K562 (cell line): ENCODE results near the gene FAM240A. TPM values are rescaled to one million over a fixed set of nuclear protein-coding genes. Genes with fewer than 3 reads are reported as not detected.

Source experiments
- ATAC-seq: fragments of 200-7000 bp; cut with Tn5 transposase; 3 replicates; pipeline ENCODE4 v1.9.1; 2020; ENCODE audit warnings: moderate library complexity
- BruUV-seq: library from RNA; stranded (reverse); fragments of 400-500 nt; replicated peaks from 2 replicates; lab custom pipeline; 2021; lab: Mats Ljungman, UMichigan
- CTCF ChIA-PET: fragments of 300-600 bp; formaldehyde crosslinking; extraction: SDS; loops from one replicate; lab custom pipeline; 2021; ENCODE audit warnings: low intra/inter-chr PET ratio; lab: Yijun Ruan, JAX
- POLR2A ChIA-PET: fragments of 300-600, 350-650 bp; sonication (Branson Sonifier 250); formaldehyde crosslinking; extraction: SDS; loops from one replicate; lab custom pipeline; 2021; ENCODE audit warnings: antibody characterized with exemption, inconsistent platforms; lab: Yijun Ruan, JAX
- DNase-seq, 4 experiments: peaks; one replicate each; pipeline versions ENCODE4 v3.0.0 to v3.0.0-alpha.2; 2011 to 2018; ENCODE audit warnings: low spot score in 3 of 4, mixed read lengths in 3 of 4; ENCODE audit errors: extremely low read depth in 1 of 4
- FAIRE-seq: peaks from 2 replicates; lab custom pipeline; 2011; peaks lifted over from hg19 to GRCh38; lab: Jason Lieb, UNC
- H2AFZ ChIP-seq: 2 replicates; pipeline ENCODE4 v1.6.0; 2011; ENCODE audit warnings: low read depth, low read length, control low read depth, inconsistent platforms
- H3K27ac ChIP-seq: fragments of 200-600 bp; 3 replicates; pipeline ENCODE4 v1.8.0; 2011; ENCODE audit warnings: low read depth, mild to moderate bottlenecking, control low read depth, inconsistent platforms, low read length, moderate library complexity, mixed read lengths; ENCODE audit errors: extremely low read depth
- H3K27me3 ChIP-seq, 2 experiments: fragments of 300-600 bp in 1 of 2; 2 replicates in 1 of 2; 3 replicates in 1 of 2; pipeline versions ENCODE4 v1.6.0 to v1.8.0; 2011; ENCODE audit warnings: inconsistent platforms in 2 of 2, low read length in 2 of 2, mild to moderate bottlenecking in 1 of 2, mixed read lengths in 1 of 2, moderate library complexity in 1 of 2; ENCODE audit not compliant: control insufficient read depth in 2 of 2, insufficient read depth in 2 of 2
- H3K36me3 ChIP-seq: fragments of 300-600 bp; 3 replicates; pipeline ENCODE4 v1.8.0; 2011; ENCODE audit warnings: mild to moderate bottlenecking, low read length, inconsistent platforms; ENCODE audit not compliant: control insufficient read depth, insufficient read depth
- H3K4me1 ChIP-seq, 2 experiments: fragments of 200-600 bp in 1 of 2; replicated peaks in 1 of 2; 2 replicates in 1 of 2; 3 replicates in 1 of 2; pipeline versions ENCODE4 v1.5.1 to v1.8.0; 2011; ENCODE audit warnings: inconsistent platforms in 2 of 2, low read length in 2 of 2, mild to moderate bottlenecking in 1 of 2, mixed read lengths in 1 of 2, moderate library complexity in 1 of 2; ENCODE audit not compliant: control insufficient read depth in 2 of 2, insufficient read depth in 2 of 2
- H3K4me2 ChIP-seq: 2 replicates; pipeline ENCODE4 v1.6.1; 2011; ENCODE audit warnings: low read length, control low read depth, inconsistent platforms, mixed read lengths; ENCODE audit not compliant: insufficient read depth
- H3K4me3 ChIP-seq: fragments of 200-600 bp; sonication (generic), shearing (Covaris generic); 2 replicates; pipeline ENCODE4 v1.5.1; 2016; ENCODE audit warnings: control low read depth, inconsistent platforms
- H3K79me2 ChIP-seq: fragments of 200-600 bp; 3 replicates; pipeline ENCODE4 v1.8.0; 2011; ENCODE audit warnings: low read length, inconsistent platforms; ENCODE audit not compliant: control insufficient read depth, insufficient read depth
- H3K9ac ChIP-seq, 2 experiments: 2 replicates each; pipeline versions ENCODE4 v1.6.0 to v1.6.1; 2011; ENCODE audit warnings: low read depth in 2 of 2, low read length in 2 of 2, control low read depth in 1 of 2, inconsistent platforms in 1 of 2, mild to moderate bottlenecking in 1 of 2, mixed read lengths in 1 of 2; ENCODE audit not compliant: insufficient read depth in 1 of 2
- H3K9me1 ChIP-seq: one replicate; pipeline ENCODE4 v1.6.0; 2011; ENCODE audit warnings: inconsistent platforms, mild to moderate bottlenecking, low read length, moderate library complexity; ENCODE audit not compliant: control insufficient read depth, insufficient read depth
- H3K9me3 ChIP-seq: replicated peaks from 2 replicates; pipeline ENCODE4 v1.5.1; 2011; ENCODE audit warnings: low read depth, low read length, inconsistent platforms; ENCODE audit not compliant: control insufficient read depth, insufficient read depth
- H4K20me1 ChIP-seq: replicated peaks from 2 replicates; pipeline ENCODE4 v1.6.1; 2011; ENCODE audit warnings: low read length, inconsistent platforms, mixed read lengths; ENCODE audit not compliant: control insufficient read depth, insufficient read depth
- LCOR ChIP-seq: sonication (generic); formaldehyde crosslinking; IDR thresholded peaks from 2 replicates; pipeline ENCODE4 v1.8.0; 2022; ENCODE audit warnings: mild to moderate bottlenecking, missing genetic modification reagents
- PURB ChIP-seq: sonication (generic); formaldehyde crosslinking; IDR thresholded peaks from 2 replicates; pipeline ENCODE4 v1.9.0; 2021; ENCODE audit warnings: low read depth, mild to moderate bottlenecking, missing genetic modification reagents
- SIRT6 ChIP-seq: IDR thresholded peaks from one replicate; pipeline ENCODE4 v1.6.1; 2012; ENCODE audit warnings: low read depth, mild to moderate bottlenecking, control low read depth, inconsistent platforms, low read length, moderate library complexity
- THRB ChIP-seq: fragments of 450-650 bp; formaldehyde crosslinking; conservative IDR thresholded peaks from 2 replicates; pipeline ENCODE4 v1.4.0; 2022; ENCODE audit warnings: mild to moderate bottlenecking, missing genetic modification characterization
- XRCC4 ChIP-seq: IDR thresholded peaks from one replicate; pipeline ENCODE4 v1.6.1; 2011; ENCODE audit not compliant: insufficient read depth, insufficient read length; ENCODE audit errors: extremely low read depth
- ZNF12 ChIP-seq: sonication (generic); formaldehyde crosslinking; IDR thresholded peaks from 2 replicates; pipeline ENCODE4 v1.4.0; 2020; ENCODE audit warnings: mild to moderate bottlenecking, missing genetic modification reagents
- ZNF77 ChIP-seq: fragments of 250-450 bp; sonication (Bioruptor Pico); IDR thresholded peaks from 2 replicates; pipeline ENCODE4 v1.5.0; 2020
- WGBS: fragments of 100-300 bp; shearing (Covaris generic); methylation state at CpG from one replicate; pipeline ENCODE4 v1.1.6; 2016; ENCODE audit warnings: low coverage, mixed read lengths; ENCODE audit not compliant: insufficient coverage; ENCODE audit errors: missing lambda C conversion rate; 5-methylcytosine and 5-hydroxymethylcytosine counted together
- in situ Hi-C: fragments of 300-500 bp; cut with MboI; formaldehyde crosslinking; loops from 4 replicates; pipeline ENCODE4 v1.15.0; 2018; ENCODE audit warnings: inconsistent platforms, mixed read lengths
- intact Hi-C: fragments of 100-400 bp; cut with micrococcal nuclease; formaldehyde crosslinking; loops from 2 replicates; pipeline ENCODE4 v1.14.2; 2022
- polyA plus RNA-seq, 8 experiments: library from polyadenylated mRNA; depleted of rRNA in 4 of 8; stranded (reverse) in 5 of 8; unstranded in 3 of 8; fragments of >200 nt; fragmentation: Nextera tagmentation in 2 of 8; fragmentation: Illumina TruSeq in 1 of 8; extraction: Ambion mirVana in 2 of 8; extraction: Trizol in 1 of 8; gene quantifications; 2 replicates each; pipeline versions ENCODE4 v1.2.1 to v1.2.3, GENCODE V29; 2011 to 2014; ENCODE audit warnings: inconsistent platforms in 1 of 8, missing spikeins in 1 of 8
- total RNA-seq, 7 experiments: library from RNA; depleted of rRNA in 6 of 7; stranded (reverse); fragments of >200 nt in 6 of 7; fragmentation: Illumina TruSeq in 2 of 7; extraction: Trizol in 2 of 7; gene quantifications; 2 replicates each; pipeline versions ENCODE4 v1.2.1 to v1.2.3, GENCODE V29; 2011 to 2021; ENCODE audit warnings: low replicate concordance in 1 of 7

Gene FAM240A
- total and polyA plus RNA-seq, 9 of the 15 experiments (the other 6 are each of a cell fraction or from before 2014, with no cell fraction given) = not detected

GRCh38 chr3:46669191-46669999 lies 57.1 kb downstream of the FAM240A start:
- no peak overlapping the region for H3K4me2 ChIP-seq
- H3K9me3 ChIP-seq = no peaks in the 10 kb centered on the region
- CTCF ChIA-PET = no interaction called here
- no peak overlapping the region for H2AFZ ChIP-seq
- no TSS peak for BruUV-seq
- FAIRE-seq = no peak
- 2% methylated on average over 9 of the region's 9 CpGs for WGBS
- DNase-seq = no peak
- no peaks in the 10 kb centered on the region for H3K9me1 ChIP-seq
- no peak for ATAC-seq
- TF ChIP-seq XRCC4 (no peak), PURB (CRISPR knock-in tag) (no peak), THRB (no peak), SIRT6 (no peak), ZNF12 (CRISPR knock-in tag) (no peak), ZNF77 (no peak), LCOR (no peak)
- intact Hi-C loops (no loop called here), in situ Hi-C loops (no loop called here)
- no peak overlapping the region for H3K4me3 ChIP-seq
- no peaks in the 10 kb centered on the region for H3K36me3 ChIP-seq
- H3K4me1 ChIP-seq = no peaks in the 10 kb centered on the region
- H4K20me1 ChIP-seq = peaks cover 31% of the 10 kb centered on the region
- peaks cover 22 to 91% of the 10 kb centered on the region in 2 experiments for H3K27me3 ChIP-seq
- H3K27ac ChIP-seq = no peak overlapping the region
- no peaks in the 10 kb centered on the region for H3K79me2 ChIP-seq
- H3K9ac ChIP-seq = no peak overlapping the region
- POLR2A ChIA-PET = interaction anchor here (0.5 to 0.6 kb wide), 2 partner anchors 39 to 49 kb away, joined by 3 read pairs; no protein-coding TSS in a partner anchor
